Testis (tissue), 2 donors: ENCODE results near the gene THRB.

Experiments used
- POLR2A ChIP-seq: fragments of 450-650 bp; IDR thresholded peaks from one replicate; pipeline ENCODE4 v1.6.1; 2017; ENCODE audit warnings: antibody characterized with exemption, mild to moderate bottlenecking, moderate library complexity
- TF ChIP-seq, protein P1 (sequence below), 3 experiments: fragments of 450-650 bp in 2 of 3; fragments of 200-600 bp in 1 of 3; sonication (generic) in 1 of 3; IDR thresholded peaks; one replicate each; pipeline ENCODE4 v1.5.1; 2016 to 2019; ENCODE audit warnings: antibody characterized with exemption in 3 of 3, mild to moderate bottlenecking in 2 of 3, moderate library complexity in 1 of 3

DNA sequence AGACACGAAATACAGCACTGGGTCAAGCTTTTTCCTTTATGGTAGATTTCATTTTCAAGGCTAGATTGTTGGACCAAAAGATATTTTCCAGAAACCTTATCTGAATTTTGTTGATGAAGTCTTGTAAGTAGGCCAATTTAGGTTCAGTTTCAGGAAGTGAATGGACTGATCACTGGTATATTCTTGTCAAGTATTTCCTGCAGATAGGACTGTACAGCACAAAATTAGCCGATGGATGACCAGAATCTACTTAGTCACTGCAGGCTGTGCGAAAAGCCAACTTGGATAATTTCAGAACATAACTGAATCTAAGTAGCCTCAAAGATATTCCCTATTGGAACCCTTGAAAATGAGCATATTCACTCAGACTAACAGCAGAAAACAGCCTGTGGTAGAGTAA lies 343.1 kb downstream of the THRB start:
- TF ChIP-seq, protein P1, sequence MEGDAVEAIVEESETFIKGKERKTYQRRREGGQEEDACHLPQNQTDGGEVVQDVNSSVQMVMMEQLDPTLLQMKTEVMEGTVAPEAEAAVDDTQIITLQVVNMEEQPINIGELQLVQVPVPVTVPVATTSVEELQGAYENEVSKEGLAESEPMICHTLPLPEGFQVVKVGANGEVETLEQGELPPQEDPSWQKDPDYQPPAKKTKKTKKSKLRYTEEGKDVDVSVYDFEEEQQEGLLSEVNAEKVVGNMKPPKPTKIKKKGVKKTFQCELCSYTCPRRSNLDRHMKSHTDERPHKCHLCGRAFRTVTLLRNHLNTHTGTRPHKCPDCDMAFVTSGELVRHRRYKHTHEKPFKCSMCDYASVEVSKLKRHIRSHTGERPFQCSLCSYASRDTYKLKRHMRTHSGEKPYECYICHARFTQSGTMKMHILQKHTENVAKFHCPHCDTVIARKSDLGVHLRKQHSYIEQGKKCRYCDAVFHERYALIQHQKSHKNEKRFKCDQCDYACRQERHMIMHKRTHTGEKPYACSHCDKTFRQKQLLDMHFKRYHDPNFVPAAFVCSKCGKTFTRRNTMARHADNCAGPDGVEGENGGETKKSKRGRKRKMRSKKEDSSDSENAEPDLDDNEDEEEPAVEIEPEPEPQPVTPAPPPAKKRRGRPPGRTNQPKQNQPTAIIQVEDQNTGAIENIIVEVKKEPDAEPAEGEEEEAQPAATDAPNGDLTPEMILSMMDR (IDR thresholded peaks at IDR 0.05): no peak
- no peak for TF ChIP-seq POLR2A
